B cell (primary cell): ENCODE results near the gene ADM2. TPM values are rescaled to one million over a fixed set of nuclear protein-coding genes. Genes with fewer than 3 reads are reported as not detected.

ENCODE experiments used
- ATAC-seq: fragments of 200-7000 bp; cut with Tn5 transposase; one replicate; pipeline ENCODE4 v1.10.0; 2021; ENCODE audit warnings: low read depth, mild to moderate bottlenecking, moderate number of reproducible peaks, moderate library complexity
- CTCF ChIA-PET: fragments of 350-600 bp; sonication (Branson Sonifier 250); formaldehyde crosslinking; loops from one replicate; lab custom pipeline; 2021; ENCODE audit warnings: antibody characterized with exemption, inconsistent platforms; lab: Charles Lee
- POLR2A ChIA-PET: fragments of 350-600 bp; sonication (Branson Sonifier 250); formaldehyde crosslinking; loops from one replicate; lab custom pipeline; 2021; ENCODE audit warnings: antibody characterized with exemption; lab: Charles Lee
- DNase-seq: peaks from one replicate; pipeline ENCODE4 v3.0.0; 2013
- H2AFZ ChIP-seq: 2 replicates; pipeline ENCODE4 v1.6.1; 2012; ENCODE audit warnings: mild to moderate bottlenecking, low read depth, low read length; ENCODE audit not compliant: insufficient read depth, poor library complexity, severe bottlenecking
- H3K27ac ChIP-seq, 2 donors: 1 replicate in 1 of 2; 2 replicates in 1 of 2; pipeline ENCODE4 v1.5.1; 2012 to 2013; ENCODE audit warnings: low read length in 2 of 2, mild to moderate bottlenecking in 2 of 2, moderate library complexity in 1 of 2
- H3K27me3 ChIP-seq, 4 experiments: fragments of 200-600 bp in 1 of 4; sonication (generic) in 1 of 4; replicated peaks in 1 of 4; 1 replicate in 2 of 4; 2 replicates in 2 of 4; pipeline versions ENCODE4 v1.6.1 to v1.7.0; 2013 to 2016; ENCODE audit warnings: low read length in 3 of 4, mild to moderate bottlenecking in 2 of 4, mixed read lengths in 1 of 4, moderate library complexity in 1 of 4; ENCODE audit not compliant: insufficient read depth in 4 of 4, control insufficient read depth in 3 of 4; ENCODE audit errors: control extremely low read depth in 1 of 4
- H3K36me3 ChIP-seq, 2 experiments: replicated peaks in 1 of 2; 1 replicate in 1 of 2; 2 replicates in 1 of 2; pipeline versions ENCODE4 v1.6.1 to v1.7.1; 2013; ENCODE audit warnings: low read length in 1 of 2; ENCODE audit not compliant: insufficient read depth in 2 of 2, control insufficient read depth in 1 of 2; ENCODE audit errors: control extremely low read depth in 1 of 2, extremely low read depth in 1 of 2
- H3K4me1 ChIP-seq, 2 donors: fragments of 200-600 bp in 1 of 2; sonication (generic) in 1 of 2; 1 replicate in 1 of 2; 2 replicates in 1 of 2; pipeline versions ENCODE4 v1.5.1 to v1.6.1; 2013 to 2017; ENCODE audit warnings: low read length in 2 of 2; ENCODE audit not compliant: control insufficient read depth in 2 of 2, insufficient read depth in 2 of 2
- H3K4me2 ChIP-seq: replicated peaks from 2 replicates; pipeline ENCODE3; 2012; ENCODE audit warnings: mild to moderate bottlenecking, low read depth, low read length; ENCODE audit not compliant: poor library complexity, severe bottlenecking
- H3K4me3 ChIP-seq, 5 experiments: fragments of 200-600 bp in 1 of 5; sonication (generic) in 1 of 5; 1 replicate in 3 of 5; 2 replicates in 2 of 5; pipeline versions ENCODE4 v1.5.1 to v1.7.0; 2011 to 2016; ENCODE audit warnings: low read length in 4 of 5, mild to moderate bottlenecking in 4 of 5, low read depth in 2 of 5, control low read depth in 1 of 5, moderate library complexity in 1 of 5; ENCODE audit not compliant: insufficient read depth in 1 of 5; ENCODE audit errors: control extremely low read depth in 1 of 5, extremely low read depth in 1 of 5
- H3K79me2 ChIP-seq: fragments of 200-600 bp; sonication (generic); one replicate; pipeline ENCODE4 v1.6.0; 2016; ENCODE audit warnings: low read length; ENCODE audit not compliant: control insufficient read depth, insufficient read depth
- H3K9ac ChIP-seq: fragments of 200-600 bp; sonication (generic); 2 replicates; pipeline ENCODE4 v1.6.1; 2017; ENCODE audit warnings: mild to moderate bottlenecking, low read length, moderate library complexity
- H3K9me3 ChIP-seq, 3 donors: one replicate each; pipeline versions ENCODE4 v1.6.1 to v1.7.1; 2013; ENCODE audit warnings: low read length in 2 of 3; ENCODE audit not compliant: control insufficient read depth in 2 of 3, insufficient read depth in 1 of 3; ENCODE audit errors: control extremely low read depth in 1 of 3
- H4K20me1 ChIP-seq: 2 replicates; pipeline ENCODE4 v1.6.0; 2012; ENCODE audit warnings: mild to moderate bottlenecking, low read length; ENCODE audit not compliant: insufficient read depth, control insufficient read depth, poor library complexity, severe bottlenecking
- H3K27ac Mint-ChIP-seq: one replicate; pipeline ENCODE4 v1.8.0; 2021; ENCODE audit warnings: mixed read lengths
- H3K27me3 Mint-ChIP-seq: one replicate; pipeline ENCODE4 v1.8.0; 2021; ENCODE audit warnings: mixed read lengths
- H3K4me1 Mint-ChIP-seq: one replicate; pipeline ENCODE4 v1.8.0; 2021; ENCODE audit warnings: mixed read lengths
- H3K4me3 Mint-ChIP-seq: one replicate; pipeline ENCODE4 v1.8.0; 2021; ENCODE audit warnings: mixed read lengths
- H3K9me3 Mint-ChIP-seq: one replicate; pipeline ENCODE4 v1.8.0; 2022; ENCODE audit warnings: mixed read lengths; ENCODE audit not compliant: insufficient read depth
- CTCF ChIP-seq: fragments of 200-600 bp; IDR thresholded peaks from one replicate; pipeline ENCODE4 v1.8.0; 2022; ENCODE audit warnings: antibody characterized with exemption, mild to moderate bottlenecking
- EZH2 ChIP-seq: IDR thresholded peaks from 2 replicates; pipeline ENCODE4 v1.6.1; 2012; ENCODE audit warnings: borderline replicate concordance, low read depth, mild to moderate bottlenecking, moderate library complexity, low read length; ENCODE audit not compliant: insufficient read depth, poor library complexity, severe bottlenecking
- WGBS: methylation state at CpG from one replicate; pipeline ENCODE4 v1.1.5; 2013; ENCODE audit warnings: missing lambda C conversion rate; ENCODE audit not compliant: insufficient coverage; 5-methylcytosine and 5-hydroxymethylcytosine counted together
- intact Hi-C: fragments of 100-400 bp; cut with micrococcal nuclease; formaldehyde crosslinking; loops from one replicate; pipeline ENCODE4 v1.10.0; 2022
- polyA plus RNA-seq: library from polyadenylated mRNA; depleted of rRNA; stranded (reverse); fragments of >200 nt; gene quantifications from 2 replicates; pipeline ENCODE4 v1.2.3, GENCODE V29; 2012
- total RNA-seq, 2 donors: library from RNA; stranded (reverse); fragments of 120-200 nt in 1 of 2; gene quantifications; 1 replicate in 1 of 2; 2 replicates in 1 of 2; pipeline versions ENCODE4 v1.2.3 to v1.2.4, GENCODE V29; 2013 to 2022

Gene ADM2
- total and polyA plus RNA-seq, 2 donors (not counting 1 experiment from before 2014, with no cell fraction given) = 0.67 to 3.7 TPM

DNA sequence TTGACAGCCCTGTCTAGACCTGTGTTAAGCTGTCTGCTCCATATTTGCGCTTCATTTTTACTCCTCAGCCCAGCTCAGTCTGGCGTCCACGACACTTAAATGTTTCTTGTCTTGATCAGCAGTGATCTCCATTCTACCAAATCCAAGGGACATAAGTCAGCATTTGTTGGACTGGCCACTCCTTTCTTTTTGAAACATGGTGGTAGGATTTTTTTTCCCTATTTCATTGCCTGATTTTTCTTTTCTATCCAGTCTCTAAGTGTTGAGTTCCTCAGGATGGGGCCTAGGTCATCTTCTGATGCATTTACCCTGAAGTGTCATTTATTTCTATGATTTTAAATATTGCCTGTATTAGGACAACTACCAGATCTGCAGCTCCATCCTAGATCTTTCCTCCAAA, 27.6 kb downstream of the ADM2 start:
- Histone ChIP-seq H3K4me2 (peak overlapping the region; percentile 92), H4K20me1 (peaks cover 48% of the 10 kb centered on the region), H3K36me3 (peaks cover 0 to 23% of the 10 kb centered on the region in 2 experiments), H3K4me3 (peak overlapping the region; percentile 65 to 88 (median 78)), H3K9me3 (no peaks in the 10 kb centered on the region), H3K9ac (peak overlapping the region; percentile 86), H3K27me3 (no peaks in the 10 kb centered on the region), H2AFZ (peak overlapping the region; percentile 81), H3K79me2 (peaks cover 68% of the 10 kb centered on the region), H3K4me1 (peaks cover 19 to 29% of the 10 kb centered on the region in 2 donors), H3K27ac (peak overlapping the region; percentile 88 to 92)
- Mint-ChIP-seq H3K27ac (peak overlapping the region; percentile 98), H3K27me3 (no peaks in the 10 kb centered on the region), H3K9me3 (no peaks in the 10 kb centered on the region), H3K4me1 (peaks cover 28% of the 10 kb centered on the region), H3K4me3 (peak overlapping the region; percentile 90)
- intact Hi-C loops = loop anchor here (1.0 to 5.0 kb wide), 6 partner anchors 16 to 167 kb away; partner anchors contain the start of genes CHKB, KLHDC7B, PPP6R2 and SCO2
- ChIA-PET POLR2A (interaction anchor here (0.6 to 1.9 kb wide), 6 partner anchors 16 to 91 kb away, joined by 3 to 35 read pairs (median 8); partner anchors contain the start of genes CHKB, SCO2 and TYMP), CTCF (interaction anchor here (0.7 to 5.8 kb wide), 7 partner anchors 10 to 547 kb away, joined by 3 to 71 read pairs (median 3); partner anchors contain the start of genes RABL2B and SCO2)
- no peak for TF ChIP-seq EZH2
- no peak for TF ChIP-seq CTCF
- DNase-seq (no peak), ATAC-seq (no peak)
- WGBS = 11% methylated on average over 1 of the region's 3 CpGs

DNA sequence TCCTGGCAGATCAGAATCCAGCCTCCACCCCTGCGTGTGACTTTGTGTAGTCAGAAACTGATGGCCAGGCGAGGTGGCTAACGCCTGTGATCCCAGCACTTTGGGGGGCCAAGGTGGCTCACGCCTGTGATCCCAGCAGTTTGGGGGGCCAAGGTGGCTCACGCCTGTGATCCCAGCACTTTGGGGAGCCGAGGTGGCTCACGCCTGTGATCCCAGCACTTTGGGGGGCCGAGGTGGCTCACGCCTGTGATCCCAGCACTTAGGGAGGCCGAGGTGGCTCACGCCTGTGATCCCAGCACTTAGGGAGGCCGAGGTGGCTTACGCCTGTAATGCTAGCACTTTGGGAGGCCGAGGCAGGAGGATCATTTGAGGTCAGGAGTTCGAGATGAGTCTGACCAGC, 31.8 kb downstream of the ADM2 start:
- no peak for DNase-seq
- ChIA-PET POLR2A (no interaction called here), CTCF (interaction anchor here (1.6 kb wide), 1 partner anchor 12 kb away, joined by 11 read pairs; the partner anchor contains the start of gene SCO2)
- intact Hi-C loops = no loop called here
- Mint-ChIP-seq H3K4me3 (no peak overlapping the region), H3K9me3 (no peaks in the 10 kb centered on the region), H3K27ac (no peak overlapping the region), H3K4me1 (peaks cover 16% of the 10 kb centered on the region), H3K27me3 (no peaks in the 10 kb centered on the region)
- no peak overlapping the region for H2AFZ ChIP-seq
- H3K4me1 ChIP-seq = peaks cover 9 to 11% of the 10 kb centered on the region in 2 donors
- no peaks in the 10 kb centered on the region for H3K9me3 ChIP-seq
- H3K27me3 ChIP-seq = no peaks in the 10 kb centered on the region
- no peak for ATAC-seq
- H3K79me2 ChIP-seq = peaks cover 85% of the 10 kb centered on the region
- H3K9ac ChIP-seq = no peak overlapping the region
- TF ChIP-seq EZH2 = no peak
- peaks cover 53% of the 10 kb centered on the region for H4K20me1 ChIP-seq
- H3K4me3 ChIP-seq = no peak overlapping the region
- H3K27ac ChIP-seq = no peak overlapping the region
- WGBS = 98% methylated on average over 15 of the region's 15 CpGs
- H3K36me3 ChIP-seq = peaks cover 0 to 25% of the 10 kb centered on the region in 2 experiments
- no peak overlapping the region for H3K4me2 ChIP-seq
